GM18861 (cell line): Measurements from ENCODE around the gene SPOP.
A peak's percentile ranks its signal among the peaks of the same experiment; 100 is the strongest.
"Not testable (repeated sequence)": the region's sequence is repeated elsewhere in the genome, so short reads cannot be mapped to it uniquely, and the experiment has no call there.

ENCODE experiments used
- ATAC-seq: cut with Tn5 transposase; IDR thresholded peaks from one replicate; pipeline ENCODE4 v1.9.1; 2021; ENCODE audit not compliant: unreplicated experiment

Gene SPOP

GRCh38 chr17:49659661-49660382 is 18.1 kb downstream of the SPOP start:
- no peak for ATAC-seq

GRCh38 chr17:49656247-49656646 is 21.6 kb downstream of the SPOP start:
- no peak for ATAC-seq

- ATAC-seq: no peak
Measured at GRCh38 chr17:49647256-49647585, 30.7 kb downstream of the SPOP start.

- peak; percentile 48 for ATAC-seq
Measured at GRCh38 chr17:49646391-49647255, 31.3 kb downstream of the SPOP start.

- ATAC-seq: not testable (repeated sequence)
Measured at GRCh38 chr17:49646056-49646390, 31.9 kb downstream of the SPOP start.

- no peak for ATAC-seq
Measured at GRCh38 chr17:49645654-49646053, 32.2 kb downstream of the SPOP start.

- no peak for ATAC-seq
Measured at GRCh38 chr17:49640556-49640955, 37.3 kb downstream of the SPOP start.

- ATAC-seq: no peak
Measured at GRCh38 chr17:49638818-49639217, 39.1 kb downstream of the SPOP start.

GRCh38 chr17:49637739-49638138 is 40.2 kb downstream of the SPOP start:
- no peak for ATAC-seq

GRCh38 chr17:49637050-49637449 is 40.8 kb downstream of the SPOP start:
- no peak for ATAC-seq

- no peak for ATAC-seq
Measured at GRCh38 chr17:49635121-49635520, 42.8 kb downstream of the SPOP start.

- no peak for ATAC-seq
Measured at GRCh38 chr17:49634485-49634860, 43.4 kb downstream of the SPOP start.

- no peak for ATAC-seq
Measured at GRCh38 chr17:49633762-49634484, 44.0 kb downstream of the SPOP start.

GRCh38 chr17:49633250-49633649 is 44.6 kb downstream of the SPOP start:
- ATAC-seq: no peak

GRCh38 chr17:49632201-49632600 is 45.7 kb downstream of the SPOP start:
- no peak for ATAC-seq

GRCh38 chr17:49631496-49631895 is 46.4 kb downstream of the SPOP start:
- ATAC-seq: no peak

GRCh38 chr17:49630113-49630900 is 47.6 kb downstream of the SPOP start:
- no peak for ATAC-seq

- no peak for ATAC-seq
Measured at GRCh38 chr17:49629447-49629846, 48.5 kb downstream of the SPOP start.

- ATAC-seq: no peak
Measured at GRCh38 chr17:49624896-49625295, 53.0 kb downstream of the SPOP start.

GRCh38 chr17:49621946-49622529 is 55.9 kb downstream of the SPOP start:
- no peak for ATAC-seq

- no peak for ATAC-seq
Measured at GRCh38 chr17:49621420-49621819, 56.5 kb downstream of the SPOP start.
